ENCODE results near the gene KLHL14. TPM values are rescaled to one million over a fixed set of nuclear protein-coding genes. Genes with fewer than 3 reads are reported as not detected.

Gene KLHL14
- total RNA-seq, 1 experiment from 2014 or later = 6.7 TPM

DNA sequence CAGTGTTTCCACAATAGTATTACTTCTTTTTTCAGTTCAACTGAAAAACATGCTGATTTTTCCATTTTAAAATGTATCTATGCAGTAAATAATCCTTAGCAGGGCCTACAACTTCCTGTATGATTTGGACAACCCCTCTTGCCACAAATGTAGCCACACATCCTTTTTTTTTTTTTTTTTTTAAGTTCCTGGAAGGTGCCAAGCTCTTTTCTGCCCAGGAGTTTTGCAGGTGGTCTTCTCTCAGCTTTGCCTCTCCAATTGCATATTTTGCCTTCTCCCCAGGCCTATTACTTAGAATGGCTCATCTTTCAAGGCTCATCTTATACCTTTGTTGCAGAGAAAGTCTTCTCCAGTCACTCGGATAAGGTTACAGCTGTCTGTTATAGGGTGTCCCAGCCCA is 11.6 kb downstream of the KLHL14 start:
- no peak for ATAC-seq
- Histone ChIP-seq H3K27ac (ENCODE audit: low read length) (no peak overlapping the region), H3K27me3 (ENCODE audit: control insufficient read depth, insufficient read depth, low read length) (no peaks in the 10 kb centered on the region), H3K4me1 (ENCODE audit: control insufficient read depth, insufficient read depth, low read length) (no peaks in the 10 kb centered on the region; the same call in 1 of the 2 replicates), H3K4me3 (ENCODE audit: low read depth in 2 of 2, low read length in 2 of 2) (no peak overlapping the region), H3K9me3 (ENCODE audit: control insufficient read depth, insufficient read depth, low read depth, low read length) (no peaks in the 10 kb centered on the region), H3K36me3 (ENCODE audit: control insufficient read depth, insufficient read depth, low read length) (no peaks in the 10 kb centered on the region)
- intact Hi-C loops (cut with micrococcal nuclease; ENCODE audit: unreplicated experiment) (no loop called here), in situ Hi-C loops (cut with HindIII; ENCODE audit: low pct_unique_long_range_greater_than_20kb, low sequenced_read_pairs) (no loop called here)
- DNase-seq (ENCODE audit: low read depth, low spot score) = no peak
- no peak for TF ChIP-seq POLR2AphosphoS5 (IDR thresholded peaks at IDR 0.05; ENCODE audit: low read depth, low read length)
- TF ChIP-seq, protein P1, sequence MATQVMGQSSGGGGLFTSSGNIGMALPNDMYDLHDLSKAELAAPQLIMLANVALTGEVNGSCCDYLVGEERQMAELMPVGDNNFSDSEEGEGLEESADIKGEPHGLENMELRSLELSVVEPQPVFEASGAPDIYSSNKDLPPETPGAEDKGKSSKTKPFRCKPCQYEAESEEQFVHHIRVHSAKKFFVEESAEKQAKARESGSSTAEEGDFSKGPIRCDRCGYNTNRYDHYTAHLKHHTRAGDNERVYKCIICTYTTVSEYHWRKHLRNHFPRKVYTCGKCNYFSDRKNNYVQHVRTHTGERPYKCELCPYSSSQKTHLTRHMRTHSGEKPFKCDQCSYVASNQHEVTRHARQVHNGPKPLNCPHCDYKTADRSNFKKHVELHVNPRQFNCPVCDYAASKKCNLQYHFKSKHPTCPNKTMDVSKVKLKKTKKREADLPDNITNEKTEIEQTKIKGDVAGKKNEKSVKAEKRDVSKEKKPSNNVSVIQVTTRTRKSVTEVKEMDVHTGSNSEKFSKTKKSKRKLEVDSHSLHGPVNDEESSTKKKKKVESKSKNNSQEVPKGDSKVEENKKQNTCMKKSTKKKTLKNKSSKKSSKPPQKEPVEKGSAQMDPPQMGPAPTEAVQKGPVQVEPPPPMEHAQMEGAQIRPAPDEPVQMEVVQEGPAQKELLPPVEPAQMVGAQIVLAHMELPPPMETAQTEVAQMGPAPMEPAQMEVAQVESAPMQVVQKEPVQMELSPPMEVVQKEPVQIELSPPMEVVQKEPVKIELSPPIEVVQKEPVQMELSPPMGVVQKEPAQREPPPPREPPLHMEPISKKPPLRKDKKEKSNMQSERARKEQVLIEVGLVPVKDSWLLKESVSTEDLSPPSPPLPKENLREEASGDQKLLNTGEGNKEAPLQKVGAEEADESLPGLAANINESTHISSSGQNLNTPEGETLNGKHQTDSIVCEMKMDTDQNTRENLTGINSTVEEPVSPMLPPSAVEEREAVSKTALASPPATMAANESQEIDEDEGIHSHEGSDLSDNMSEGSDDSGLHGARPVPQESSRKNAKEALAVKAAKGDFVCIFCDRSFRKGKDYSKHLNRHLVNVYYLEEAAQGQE (IDR thresholded peaks at IDR 0.05; ENCODE audit: insufficient read depth in 1 of 2, low read depth in 2 of 2, low read length in 1 of 2) = no peak
- TF ChIP-seq, protein P2, sequence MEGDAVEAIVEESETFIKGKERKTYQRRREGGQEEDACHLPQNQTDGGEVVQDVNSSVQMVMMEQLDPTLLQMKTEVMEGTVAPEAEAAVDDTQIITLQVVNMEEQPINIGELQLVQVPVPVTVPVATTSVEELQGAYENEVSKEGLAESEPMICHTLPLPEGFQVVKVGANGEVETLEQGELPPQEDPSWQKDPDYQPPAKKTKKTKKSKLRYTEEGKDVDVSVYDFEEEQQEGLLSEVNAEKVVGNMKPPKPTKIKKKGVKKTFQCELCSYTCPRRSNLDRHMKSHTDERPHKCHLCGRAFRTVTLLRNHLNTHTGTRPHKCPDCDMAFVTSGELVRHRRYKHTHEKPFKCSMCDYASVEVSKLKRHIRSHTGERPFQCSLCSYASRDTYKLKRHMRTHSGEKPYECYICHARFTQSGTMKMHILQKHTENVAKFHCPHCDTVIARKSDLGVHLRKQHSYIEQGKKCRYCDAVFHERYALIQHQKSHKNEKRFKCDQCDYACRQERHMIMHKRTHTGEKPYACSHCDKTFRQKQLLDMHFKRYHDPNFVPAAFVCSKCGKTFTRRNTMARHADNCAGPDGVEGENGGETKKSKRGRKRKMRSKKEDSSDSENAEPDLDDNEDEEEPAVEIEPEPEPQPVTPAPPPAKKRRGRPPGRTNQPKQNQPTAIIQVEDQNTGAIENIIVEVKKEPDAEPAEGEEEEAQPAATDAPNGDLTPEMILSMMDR (IDR thresholded peaks at IDR 0.05) = no peak
- no peak for TF ChIP-seq SIN3A (IDR thresholded peaks at IDR 0.05; ENCODE audit: borderline replicate concordance, insufficient read depth, low read depth, low read length)
- TF ChIP-seq TCF7L2 (IDR thresholded peaks at IDR 0.05; ENCODE audit: low read depth, low read length) = no peak
- CTCF ChIA-PET = no interaction called here
- POLR2A ChIA-PET = interaction anchor here (0.7 kb wide), 1 partner anchor 31 kb away, joined by 11 read pairs; no protein-coding TSS in a partner anchor
- BruUV-seq (replicated peaks) = no TSS peak

- no peaks in the 10 kb centered on the region for H3K36me3 ChIP-seq (ENCODE audit: control insufficient read depth, insufficient read depth, low read length)
- no peak for ATAC-seq
Observed at GRCh38 chr18:32760391-32760790, 12.4 kb downstream of the KLHL14 start.

DNA sequence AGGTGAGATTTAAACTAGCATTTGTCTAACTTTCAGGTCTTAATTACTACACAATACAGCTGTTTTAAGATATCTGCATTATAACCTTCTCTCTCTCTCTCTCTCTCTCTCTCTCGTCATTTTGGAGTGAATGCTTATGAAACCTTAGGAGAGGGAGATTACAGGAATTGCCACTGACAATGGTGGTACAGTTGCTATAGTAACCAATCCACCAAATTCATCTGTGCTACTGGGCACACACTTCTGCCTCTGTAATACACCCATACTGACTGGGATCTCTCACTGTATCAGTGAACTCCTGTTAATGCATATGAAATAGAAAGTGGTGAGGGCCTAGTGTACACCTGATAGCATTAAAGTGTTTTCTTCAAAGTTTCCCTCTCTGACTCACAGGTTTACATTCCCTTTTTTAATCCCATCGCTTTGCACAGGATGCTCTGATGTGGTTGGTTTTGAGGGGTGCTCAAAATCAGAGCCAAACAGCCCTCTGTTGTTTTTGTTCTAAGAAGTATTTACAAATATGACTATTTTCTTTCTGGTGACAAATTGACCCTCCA is 13.1 kb downstream of the KLHL14 start:
- CTCF ChIA-PET = no interaction called here
- no TSS peak for BruUV-seq (replicated peaks)

More at GRCh38 chr18:32760391-32760790, 12.4 kb downstream of the KLHL14 start:
- Histone ChIP-seq H3K27ac (ENCODE audit: low read length) (no peak overlapping the region), H3K27me3 (ENCODE audit: control insufficient read depth, insufficient read depth, low read length) (no peaks in the 10 kb centered on the region), H3K4me1 (ENCODE audit: control insufficient read depth, insufficient read depth, low read length) (no peaks in the 10 kb centered on the region; the same call in 1 of the 2 replicates), H3K9me3 (ENCODE audit: control insufficient read depth, insufficient read depth, low read depth, low read length) (no peaks in the 10 kb centered on the region), H3K4me3 (ENCODE audit: low read depth in 2 of 2, low read length in 2 of 2) (no peak overlapping the region)
- POLR2A ChIA-PET = no interaction called here
- BruUV-seq (replicated peaks) = no TSS peak
- intact Hi-C loops (cut with micrococcal nuclease; ENCODE audit: unreplicated experiment) = no loop called here
- TF ChIP-seq SIN3A (IDR thresholded peaks at IDR 0.05; ENCODE audit: borderline replicate concordance, insufficient read depth, low read depth, low read length) = no peak
- CTCF ChIA-PET = no interaction called here
- in situ Hi-C loops (cut with HindIII; ENCODE audit: low pct_unique_long_range_greater_than_20kb, low sequenced_read_pairs) = no loop called here
- no peak for DNase-seq (ENCODE audit: low read depth, low spot score)

More for the DNA sequence above, 13.1 kb downstream of the KLHL14 start:
- in situ Hi-C loops (cut with HindIII; ENCODE audit: low pct_unique_long_range_greater_than_20kb, low sequenced_read_pairs) = no loop called here
- Histone ChIP-seq H3K9me3 (ENCODE audit: control insufficient read depth, insufficient read depth, low read depth, low read length) (no peaks in the 10 kb centered on the region), H3K27me3 (ENCODE audit: control insufficient read depth, insufficient read depth, low read length) (no peaks in the 10 kb centered on the region), H3K4me3 (ENCODE audit: low read depth in 2 of 2, low read length in 2 of 2) (no peak overlapping the region), H3K27ac (ENCODE audit: low read length) (no peak overlapping the region), H3K36me3 (ENCODE audit: control insufficient read depth, insufficient read depth, low read length) (no peaks in the 10 kb centered on the region), H3K4me1 (ENCODE audit: control insufficient read depth, insufficient read depth, low read length) (no peaks in the 10 kb centered on the region; the same call in 1 of the 2 replicates)
- ATAC-seq (no peak), DNase-seq (ENCODE audit: low read depth, low spot score) (no peak)
- POLR2A ChIA-PET = no interaction called here
- TF ChIP-seq, protein P1 (IDR thresholded peaks at IDR 0.05; ENCODE audit: insufficient read depth in 1 of 2, low read depth in 2 of 2, low read length in 1 of 2) = no peak
- intact Hi-C loops (cut with micrococcal nuclease; ENCODE audit: unreplicated experiment) = no loop called here
